ENCODE data around the gene SMOC1. TPM values are rescaled to one million over a fixed set of nuclear protein-coding genes. Genes with fewer than 3 reads are reported as not detected.
"Not testable (repeated sequence)": the region's sequence is repeated elsewhere in the genome, so short reads cannot be mapped to it uniquely, and the experiment has no call there.

The SMOC1 gene
- total RNA-seq, 4 donors from 2014 or later = 0.60 to 5.8 (median 1.2) TPM

DNA sequence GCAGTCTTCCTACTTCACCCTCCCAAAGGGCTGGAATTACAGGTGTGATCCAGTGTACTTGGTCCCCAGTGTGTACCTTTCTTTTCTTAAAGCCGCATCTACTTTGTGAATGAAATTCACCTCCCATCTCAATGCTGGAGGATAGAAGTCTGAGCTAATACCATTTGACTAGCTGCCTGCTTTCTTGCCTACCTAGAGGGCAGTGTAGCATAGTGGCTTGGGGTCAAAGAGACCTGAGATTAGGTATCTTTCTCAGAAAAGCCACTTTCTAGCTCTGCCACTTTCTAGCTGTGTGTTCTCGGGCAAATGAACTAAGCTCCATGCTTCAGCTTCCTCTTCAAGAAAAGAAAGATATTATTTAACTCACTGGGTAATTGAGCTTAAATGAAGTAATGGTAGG is 16.9 kb downstream of the SMOC1 start:
- ATAC-seq (ENCODE audit: low FRiP score) = no peak
- TF ChIP-seq, protein P1, sequence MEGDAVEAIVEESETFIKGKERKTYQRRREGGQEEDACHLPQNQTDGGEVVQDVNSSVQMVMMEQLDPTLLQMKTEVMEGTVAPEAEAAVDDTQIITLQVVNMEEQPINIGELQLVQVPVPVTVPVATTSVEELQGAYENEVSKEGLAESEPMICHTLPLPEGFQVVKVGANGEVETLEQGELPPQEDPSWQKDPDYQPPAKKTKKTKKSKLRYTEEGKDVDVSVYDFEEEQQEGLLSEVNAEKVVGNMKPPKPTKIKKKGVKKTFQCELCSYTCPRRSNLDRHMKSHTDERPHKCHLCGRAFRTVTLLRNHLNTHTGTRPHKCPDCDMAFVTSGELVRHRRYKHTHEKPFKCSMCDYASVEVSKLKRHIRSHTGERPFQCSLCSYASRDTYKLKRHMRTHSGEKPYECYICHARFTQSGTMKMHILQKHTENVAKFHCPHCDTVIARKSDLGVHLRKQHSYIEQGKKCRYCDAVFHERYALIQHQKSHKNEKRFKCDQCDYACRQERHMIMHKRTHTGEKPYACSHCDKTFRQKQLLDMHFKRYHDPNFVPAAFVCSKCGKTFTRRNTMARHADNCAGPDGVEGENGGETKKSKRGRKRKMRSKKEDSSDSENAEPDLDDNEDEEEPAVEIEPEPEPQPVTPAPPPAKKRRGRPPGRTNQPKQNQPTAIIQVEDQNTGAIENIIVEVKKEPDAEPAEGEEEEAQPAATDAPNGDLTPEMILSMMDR (IDR thresholded peaks at IDR 0.05) = no peak
- DNase-seq (ENCODE audit: low spot score) = no peak

GRCh38 chr14:69896972-69897371 is 17.8 kb downstream of the SMOC1 start:
- ATAC-seq (ENCODE audit: low FRiP score) (no peak), DNase-seq (ENCODE audit: low spot score) (no peak)
- TF ChIP-seq, protein P1 (IDR thresholded peaks at IDR 0.05) = no peak

GRCh38 chr14:69900603-69901002 is 21.4 kb downstream of the SMOC1 start:
- DNase-seq (ENCODE audit: low spot score) = no peak
- no peak for ATAC-seq (ENCODE audit: low FRiP score)
- TF ChIP-seq, protein P1 (IDR thresholded peaks at IDR 0.05) = no peak

DNA sequence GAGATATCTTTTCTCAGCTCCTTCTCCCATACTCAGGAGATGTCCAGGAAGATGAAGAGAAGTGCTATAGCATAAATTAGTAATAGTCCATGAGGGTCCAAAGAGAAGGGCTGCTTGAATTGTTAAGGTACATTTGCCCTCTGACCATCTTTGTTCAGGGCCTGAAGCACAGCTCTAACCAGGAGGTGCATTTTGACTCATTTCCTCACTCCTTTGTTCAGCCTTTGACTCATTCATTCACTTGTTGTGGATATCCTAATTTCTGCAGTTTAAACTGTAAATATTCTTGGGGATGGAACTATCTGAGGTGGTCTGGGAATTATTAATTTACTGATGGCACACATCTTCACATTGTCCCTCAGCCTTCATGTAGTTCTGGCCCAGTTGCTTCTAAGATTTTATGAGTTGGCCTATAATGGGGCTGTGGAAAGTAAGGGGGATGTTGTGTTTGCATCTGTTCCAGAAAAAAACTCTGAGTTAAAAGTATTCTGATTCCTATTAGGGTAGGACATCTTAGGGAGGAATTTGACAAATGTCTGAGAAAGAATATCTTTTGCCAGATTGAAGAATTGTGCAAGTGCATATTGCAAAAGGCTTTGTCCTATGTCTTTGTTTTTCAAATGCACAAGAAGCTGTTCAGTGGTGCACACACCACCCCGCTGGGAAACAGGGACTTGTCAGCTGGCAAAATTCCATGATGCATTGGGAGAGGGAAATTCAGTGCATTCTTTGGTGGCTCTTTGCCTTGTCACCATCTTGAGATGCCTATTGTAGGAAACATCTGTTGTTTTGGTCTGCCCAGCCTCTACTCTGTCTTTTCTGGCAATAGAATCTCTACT is 22.1 kb downstream of the SMOC1 start:
- TF ChIP-seq, protein P1 (IDR thresholded peaks at IDR 0.05) = no peak
- no peak for DNase-seq (ENCODE audit: low spot score)

DNA sequence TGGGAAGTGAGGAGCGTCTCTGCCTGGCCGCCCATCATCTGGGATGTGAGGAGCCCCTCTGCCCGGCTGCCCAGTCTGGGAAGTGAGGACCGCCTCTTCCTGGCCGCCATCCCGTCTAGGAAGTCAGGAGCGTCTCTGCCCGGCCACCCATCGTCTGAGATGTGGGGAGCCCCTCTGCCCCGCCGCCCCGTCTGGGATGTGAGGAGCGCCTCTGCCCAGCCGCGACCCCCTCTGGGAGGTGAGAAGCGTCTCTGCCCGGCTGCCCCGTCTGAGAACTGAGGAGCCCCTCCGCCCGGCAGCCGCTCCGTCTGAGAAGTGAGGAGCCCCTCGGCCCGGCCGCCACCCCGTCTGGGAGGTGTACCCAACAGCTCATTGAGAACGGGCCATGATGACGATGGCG is 23.8 kb downstream of the SMOC1 start:
- ATAC-seq (ENCODE audit: low FRiP score); DNase-seq (ENCODE audit: low spot score): not testable (repeated sequence)

More for the DNA sequence above, 22.1 kb downstream of the SMOC1 start:
- ATAC-seq (ENCODE audit: low FRiP score) = no peak

GRCh38 chr14:69904246-69904645 is 25.0 kb downstream of the SMOC1 start:
- no peak for ATAC-seq (ENCODE audit: low FRiP score)
- DNase-seq (ENCODE audit: low spot score) = no peak
- TF ChIP-seq, protein P1 (IDR thresholded peaks at IDR 0.05) = no peak

GRCh38 chr14:69906201-69906600 is 27.0 kb downstream of the SMOC1 start:
- DNase-seq (ENCODE audit: low spot score) = no peak
- TF ChIP-seq, protein P1 (IDR thresholded peaks at IDR 0.05) = no peak
- no peak for ATAC-seq (ENCODE audit: low FRiP score)
